ENCODE data around the gene PACSIN1.

The PACSIN1 gene

GRCh38 chr6:34546551-34547321 lies 80.9 kb downstream of the PACSIN1 start:
- H3K4me3 ChIP-seq (ENCODE audit: low read length): no peak overlapping the region
- TF ChIP-seq CTCF (conservative IDR thresholded peaks at IDR 0.05; ENCODE audit: low read depth, low read length): no peak
- DNase-seq (ENCODE audit: low read depth): no peak

- DNase-seq (ENCODE audit: low read depth): no peak
- no peak for TF ChIP-seq CTCF (conservative IDR thresholded peaks at IDR 0.05; ENCODE audit: low read depth, low read length)
Observed at GRCh38 chr6:34547701-34548644, 82.1 kb downstream of the PACSIN1 start.

GRCh38 chr6:34549026-34549803 lies 83.3 kb downstream of the PACSIN1 start:
- no peak for TF ChIP-seq CTCF (conservative IDR thresholded peaks at IDR 0.05; ENCODE audit: low read depth, low read length)
- no peak overlapping the region for H3K4me3 ChIP-seq (ENCODE audit: low read length)
- no peak for DNase-seq (ENCODE audit: low read depth)

More at GRCh38 chr6:34547701-34548644, 82.1 kb downstream of the PACSIN1 start:
- H3K4me3 ChIP-seq (ENCODE audit: low read length): no peak overlapping the region

GRCh38 chr6:34549804-34550202 lies 83.9 kb downstream of the PACSIN1 start:
- DNase-seq (ENCODE audit: low read depth): no peak
- H3K4me3 ChIP-seq (ENCODE audit: low read length): no peak overlapping the region
- TF ChIP-seq CTCF (conservative IDR thresholded peaks at IDR 0.05; ENCODE audit: low read depth, low read length): no peak

- no peak overlapping the region for H3K4me3 ChIP-seq (ENCODE audit: low read length)
- no peak for TF ChIP-seq CTCF (conservative IDR thresholded peaks at IDR 0.05; ENCODE audit: low read depth, low read length)
- no peak for DNase-seq (ENCODE audit: low read depth)
Observed at GRCh38 chr6:34551720-34552119, 85.8 kb downstream of the PACSIN1 start.

- DNase-seq (ENCODE audit: low read depth): no peak
- no peak for TF ChIP-seq CTCF (conservative IDR thresholded peaks at IDR 0.05; ENCODE audit: low read depth, low read length)
- H3K4me3 ChIP-seq (ENCODE audit: low read length): no peak overlapping the region
Observed at GRCh38 chr6:34552620-34553019, 86.7 kb downstream of the PACSIN1 start.

Measured in retinal pigment epithelial cell (primary cell).